Activated effector memory CD4-positive, alpha-beta T cell treated with anti-CD3 and anti-CD28 coated beads, Interleukin-2, amount 50 U/mL, for 16 hours (primary cell): ENCODE results near the gene APOF.
"Not testable (repeated sequence)": the region's sequence is repeated elsewhere in the genome, so short reads cannot be mapped to it uniquely, and the experiment has no call there.

Experiments
- DNase-seq: peaks from one replicate; pipeline ENCODE4 v3.0.0-alpha.2; 2020

Gene APOF

GRCh38 chr12:56362130-56363059 is at the start of gene APOF:
Gene APOF, minus strand, starts transcription at chr12:56362857. Its CDS starts 112 bp downstream, at chr12:56362745.
- peak; percentile 59 for DNase-seq

DNA sequence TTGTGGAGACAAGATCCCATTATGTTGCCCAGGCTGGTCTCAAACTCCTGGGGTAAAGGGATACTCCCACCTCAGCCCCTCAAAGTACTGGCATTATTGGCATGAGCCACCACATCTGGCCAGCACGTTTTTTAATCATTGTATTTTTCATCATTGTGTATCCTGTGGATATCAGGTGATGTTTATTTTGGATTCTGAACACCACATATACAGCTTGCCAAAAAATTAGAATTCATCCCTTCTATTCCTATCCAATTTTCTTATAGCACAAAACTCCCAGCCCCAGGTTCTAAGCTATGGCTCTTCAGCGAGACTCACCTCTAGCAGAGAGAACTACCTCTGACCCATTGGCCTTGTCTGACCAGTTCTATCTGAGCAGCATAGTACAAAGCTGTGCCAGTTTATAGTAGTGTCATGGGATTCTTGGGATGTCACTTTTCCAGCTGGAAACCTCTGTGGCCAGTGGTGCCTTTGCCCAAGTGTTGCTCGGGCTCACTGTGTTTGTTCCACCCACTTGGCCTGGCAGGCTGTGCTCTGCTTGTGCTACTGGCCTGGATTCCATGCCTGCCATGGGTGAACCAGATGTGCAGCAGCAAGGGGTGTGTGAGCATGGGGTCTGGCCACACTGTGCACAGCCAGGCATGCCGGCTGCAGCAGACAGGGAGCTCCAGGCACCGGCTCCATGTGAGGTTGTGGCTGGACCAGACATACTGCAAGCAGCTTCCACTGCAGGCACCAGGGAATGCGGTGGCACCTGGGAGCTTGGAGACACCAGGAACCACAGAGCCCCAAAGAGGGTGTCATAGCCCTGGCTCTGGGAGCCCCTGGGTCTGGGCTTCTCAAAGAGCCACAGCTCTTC is 49.4 kb upstream of the APOF start:
- DNase-seq, result peak; percentile 44

DNA sequence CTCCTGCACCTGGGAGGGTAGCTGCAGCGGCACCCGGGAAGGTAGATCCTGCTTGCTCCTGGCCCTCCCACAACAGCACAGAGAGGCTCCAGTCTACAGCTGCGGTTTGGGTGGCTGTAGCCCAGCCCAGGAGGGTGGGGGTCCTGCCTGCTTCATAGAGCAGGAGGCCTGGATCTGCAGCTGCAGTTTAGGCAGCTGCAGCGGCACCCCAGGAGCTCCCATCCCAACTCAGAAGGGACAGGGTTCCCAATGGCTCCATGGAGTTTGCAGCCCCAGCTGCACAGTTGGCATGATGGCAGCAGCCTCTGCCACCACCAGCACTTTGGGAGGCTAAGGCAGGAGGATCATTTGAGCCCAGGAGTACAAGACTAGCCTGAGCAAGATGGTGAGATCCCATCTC is 48.1 kb upstream of the APOF start:
- DNase-seq, result no peak

- peak; percentile 14 for DNase-seq
These were observed 46.3 kb upstream of the APOF start for GRCh38 chr12:56408799-56409417.

GRCh38 chr12:56404227-56404626 is 41.6 kb upstream of the APOF start:
- not testable (repeated sequence) for DNase-seq

GRCh38 chr12:56401612-56402011 is 39.0 kb upstream of the APOF start:
- not testable (repeated sequence) for DNase-seq

DNA sequence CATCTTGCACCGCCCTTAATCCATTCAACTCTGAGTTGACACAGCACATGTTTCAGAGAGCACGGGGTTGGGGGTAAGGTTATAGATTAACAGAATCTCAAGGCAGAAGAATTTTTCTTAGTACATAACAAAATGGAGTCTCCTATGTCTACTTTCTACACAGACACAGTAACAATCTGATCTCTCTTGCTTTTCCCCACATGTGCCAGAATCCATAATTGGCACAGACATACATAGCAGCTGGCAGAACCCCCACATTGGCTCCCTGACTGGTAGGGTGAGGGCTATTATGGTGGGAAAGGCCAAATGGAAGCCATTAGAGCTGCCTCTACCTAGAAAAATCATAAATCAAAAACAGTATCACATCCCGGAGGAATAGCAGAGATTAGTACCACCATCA is 38.5 kb upstream of the APOF start:
- not testable (repeated sequence) for DNase-seq

GRCh38 chr12:56399466-56399865 is 36.8 kb upstream of the APOF start:
- peak; percentile 33 for DNase-seq

DNA sequence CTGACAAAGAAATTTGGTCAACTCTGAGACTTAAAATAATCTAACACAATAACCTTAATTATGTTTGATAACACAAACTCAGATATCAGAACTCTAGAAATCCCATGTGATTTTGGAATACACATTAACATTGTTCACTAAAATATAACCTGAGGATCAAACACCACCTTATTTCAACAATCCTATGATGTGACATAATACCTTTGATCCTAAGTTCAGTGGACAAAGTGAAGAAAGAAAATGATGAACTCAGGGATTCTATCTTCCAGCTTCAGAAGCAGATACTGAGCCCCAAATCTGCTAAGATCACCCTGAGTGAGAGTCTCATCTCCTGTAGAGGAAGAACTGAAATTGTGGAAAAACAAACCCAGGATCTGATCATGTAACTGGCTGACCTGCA is 35.7 kb upstream of the APOF start:
- DNase-seq, result no peak

GRCh38 chr12:56392331-56392730 is 29.7 kb upstream of the APOF start:
- DNase-seq, result no peak

DNA sequence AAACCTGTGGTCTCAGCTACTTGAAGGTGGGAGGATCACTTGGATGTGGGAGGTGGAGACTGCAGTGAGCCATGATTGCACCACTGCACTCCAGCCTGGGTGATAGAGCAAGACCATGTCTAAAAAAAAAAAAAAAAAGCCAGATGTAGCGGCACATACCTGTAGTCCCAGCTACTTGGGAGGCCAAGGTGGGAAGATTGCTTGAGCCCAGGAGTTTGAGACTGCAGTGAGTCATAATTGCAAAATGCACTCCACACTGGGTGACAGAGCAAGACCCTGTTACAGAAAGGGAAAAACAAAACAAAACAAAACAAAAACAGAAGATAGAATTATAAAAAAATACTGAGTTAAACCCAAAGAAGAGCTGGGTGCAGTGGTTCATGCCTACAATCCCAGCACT is 29.1 kb upstream of the APOF start:
- DNase-seq, result no peak

DNA sequence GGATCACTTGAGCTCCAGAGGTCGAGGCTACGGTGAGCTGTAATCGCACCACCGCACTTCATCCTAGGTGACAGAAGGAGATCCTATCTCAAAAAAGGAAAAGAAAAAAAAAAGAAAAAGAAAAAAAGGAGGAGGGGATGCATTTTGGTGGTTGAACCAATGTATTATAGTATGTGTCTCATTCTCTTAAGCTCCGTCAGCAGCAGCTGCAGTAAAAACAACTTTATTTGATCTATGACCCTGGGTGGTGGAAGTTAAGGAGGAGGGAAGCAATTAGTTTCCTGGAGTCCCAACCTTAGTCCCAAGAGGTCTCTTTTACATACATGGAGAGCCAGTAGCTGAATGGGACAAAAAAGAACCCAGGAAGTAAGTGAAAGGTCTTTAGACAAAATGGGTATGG is 26.8 kb upstream of the APOF start:
- DNase-seq, result no peak

GRCh38 chr12:56387152-56387736 is 24.6 kb upstream of the APOF start:
- no peak for DNase-seq

GRCh38 chr12:56385873-56386272 is 23.2 kb upstream of the APOF start:
- no peak for DNase-seq

- DNase-seq, result no peak
These were observed 20.0 kb upstream of the APOF start for GRCh38 chr12:56382611-56383010.

- no peak for DNase-seq
These were observed 15.3 kb upstream of the APOF start for GRCh38 chr12:56377989-56378316.

DNA sequence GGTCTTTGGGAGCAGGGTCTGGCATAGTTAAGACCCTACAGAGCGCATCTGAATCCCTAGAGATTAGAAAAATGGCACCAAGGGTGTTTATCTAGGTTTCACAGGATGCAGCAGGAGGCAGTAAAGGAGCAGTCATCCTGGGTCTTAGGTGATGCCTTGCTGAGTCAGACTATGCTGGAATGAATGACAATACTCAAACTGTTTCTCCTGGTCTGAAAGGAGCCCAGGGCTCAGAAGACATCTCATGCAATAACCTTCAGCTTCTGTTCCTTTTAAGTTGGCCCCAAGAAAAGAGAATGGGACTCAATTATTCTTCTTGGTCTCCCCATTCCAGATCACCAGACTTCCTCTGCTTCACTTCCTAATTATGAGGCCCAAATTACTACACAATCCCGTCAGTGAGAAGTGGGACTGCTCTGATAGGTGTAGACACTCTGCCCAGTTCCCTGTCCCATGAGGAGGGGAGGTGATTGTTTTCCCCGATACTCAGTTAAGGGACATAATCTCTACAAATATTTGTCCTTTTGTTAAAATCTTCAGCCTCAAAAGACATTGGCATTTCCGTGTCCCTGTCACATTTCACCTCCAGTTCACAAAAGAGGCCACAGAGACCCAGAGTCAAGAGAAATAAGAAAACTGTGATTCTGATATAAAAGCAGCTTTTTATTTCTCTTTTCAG is 14.8 kb upstream of the APOF start:
- no peak for DNase-seq

DNA sequence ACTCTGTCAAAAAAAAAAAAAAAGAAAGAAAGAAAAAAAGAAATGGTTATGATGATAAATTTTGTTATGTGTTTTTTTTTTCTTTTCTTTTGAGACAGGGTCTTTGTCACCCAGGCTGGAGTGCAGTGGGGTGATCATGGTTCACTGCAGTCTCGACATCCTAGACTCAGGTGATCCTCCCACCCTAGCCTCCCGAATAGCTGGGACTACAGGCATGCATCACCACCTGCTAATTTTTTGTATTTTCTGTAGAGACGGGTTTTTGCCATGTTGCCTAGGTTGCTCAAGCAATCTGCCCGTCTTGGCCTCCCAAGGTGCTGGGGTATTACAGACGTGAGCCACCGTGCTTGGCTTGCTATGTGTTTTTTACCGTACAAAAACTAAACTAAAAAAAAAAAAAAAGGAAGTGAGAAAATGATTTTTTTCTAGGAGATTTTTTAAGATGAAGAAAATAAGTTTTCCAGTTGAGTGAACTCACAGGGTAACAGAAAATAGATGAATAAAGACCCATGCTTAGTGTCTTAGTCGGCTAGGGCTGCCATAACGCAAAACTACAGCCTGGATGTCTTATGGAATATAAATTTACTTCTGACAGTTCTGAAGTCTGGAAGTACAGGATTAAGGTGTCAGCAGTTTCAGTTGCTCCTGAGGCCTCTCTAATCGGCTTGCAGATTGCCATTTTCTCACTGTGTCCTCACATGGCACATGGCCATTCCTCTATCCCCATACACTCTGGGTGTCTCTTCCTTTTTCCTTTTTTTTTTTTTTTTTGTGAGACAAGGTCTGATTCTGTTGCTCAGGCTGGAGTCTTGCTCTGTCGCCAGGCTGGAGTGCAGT is 13.2 kb upstream of the APOF start:
- DNase-seq, result no peak

DNA sequence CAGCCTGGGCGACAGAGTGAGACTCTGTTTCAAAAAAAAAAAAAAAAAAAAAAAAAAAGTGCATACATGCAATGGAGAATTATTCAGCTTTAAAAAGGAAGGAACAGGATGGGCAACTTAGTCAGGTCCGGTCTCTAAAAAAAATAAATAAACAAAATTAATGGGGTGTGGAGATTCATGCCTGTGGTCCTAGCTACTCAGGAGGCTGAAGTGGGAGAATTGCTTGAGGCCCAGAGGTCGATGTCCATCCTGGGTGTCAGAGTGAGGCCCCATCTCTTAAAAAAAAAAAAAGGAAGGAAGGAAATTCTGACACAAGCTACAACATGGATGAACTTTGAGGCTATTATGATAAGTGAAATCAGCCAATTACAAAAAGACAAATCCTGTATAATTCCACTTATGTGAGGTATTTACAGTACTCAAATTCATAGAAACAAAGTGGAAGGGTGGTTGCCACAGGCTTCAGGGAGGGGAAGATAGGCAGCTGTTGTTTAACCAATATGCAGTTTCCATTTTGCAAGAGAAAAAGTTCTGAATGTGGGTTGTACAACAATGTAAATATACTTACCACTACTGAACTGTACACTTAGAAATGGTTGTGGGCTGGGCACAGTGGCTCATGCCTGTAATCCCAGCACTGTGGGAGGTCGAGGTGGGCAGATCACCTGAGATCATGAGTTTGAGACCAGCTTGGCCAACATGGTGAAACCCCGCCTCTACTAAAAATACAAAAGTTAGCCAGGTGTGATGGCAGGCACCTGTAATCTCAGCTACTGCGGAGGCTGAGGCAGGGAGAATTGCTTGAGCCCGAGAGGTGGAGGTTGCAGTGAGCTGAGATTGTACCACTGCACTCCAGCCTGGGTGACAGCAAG is 12.3 kb upstream of the APOF start:
- no peak for DNase-seq

DNA sequence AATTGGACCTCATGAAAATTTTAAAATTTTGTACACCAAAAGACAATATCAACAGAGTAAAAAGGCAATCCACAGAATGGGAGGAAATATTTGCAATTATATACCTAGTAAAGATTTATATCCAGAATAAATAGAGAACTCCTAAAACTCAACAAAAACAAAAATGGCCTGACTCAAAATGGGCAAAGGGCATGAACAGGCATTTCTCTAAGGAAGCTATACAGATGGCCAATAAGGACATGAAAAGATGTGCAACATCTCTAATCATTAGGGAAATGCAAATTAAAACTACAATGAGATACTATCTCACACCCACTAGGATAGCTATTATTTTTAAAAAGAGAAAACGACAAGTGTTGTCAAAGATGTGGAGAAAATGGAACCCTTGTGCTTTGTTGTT is 10.9 kb upstream of the APOF start:
- DNase-seq, result no peak

DNA sequence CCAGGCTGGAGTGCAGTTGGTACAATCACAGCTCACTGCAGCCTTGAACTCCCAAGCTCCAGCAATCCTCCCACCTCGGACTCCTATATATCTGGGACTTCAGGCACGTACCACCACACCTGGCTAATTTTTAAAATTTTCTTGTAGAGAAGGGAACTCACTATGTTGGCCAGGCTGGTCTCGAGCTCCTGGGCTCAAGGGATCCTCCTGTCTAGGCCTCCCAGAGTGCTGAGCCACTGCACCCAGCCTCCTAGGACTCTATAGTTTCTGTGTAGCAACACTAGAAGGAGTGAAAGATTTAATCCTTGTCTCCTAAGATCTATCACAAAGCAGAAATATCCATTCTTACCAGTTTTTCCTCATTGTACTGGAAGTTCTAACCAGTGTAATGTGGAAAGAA is 4.3 kb upstream of the APOF start:
- DNase-seq, result no peak
